ENCODE results near the gene FBLL1.
A peak's percentile ranks its signal among the peaks of the same experiment; 100 is the strongest.

The FBLL1 gene

GRCh38 chr5:168528521-168529373 is at the start of gene FBLL1:
Gene FBLL1 (plus strand): TSS chr5:168529305. CDS start chr5:168529505, 200 bp downstream.
- TF ChIP-seq CTCF (conservative IDR thresholded peaks at IDR 0.05; ENCODE audit: low read depth, low read length) = no peak
- DNase-seq (ENCODE audit: low read depth) = no peak
- peak within 1 kb of the TSS; percentile 41 for H3K4me3 ChIP-seq (ENCODE audit: low read length)

GRCh38 chr5:168480601-168481000 is 48.5 kb upstream of the FBLL1 start:
- H3K4me3 ChIP-seq (ENCODE audit: low read length) = no peak overlapping the region
- no peak for DNase-seq (ENCODE audit: low read depth)
- TF ChIP-seq CTCF (conservative IDR thresholded peaks at IDR 0.05; ENCODE audit: low read depth, low read length) = no peak

- no peak overlapping the region for H3K4me3 ChIP-seq (ENCODE audit: low read length)
- no peak for DNase-seq (ENCODE audit: low read depth)
- TF ChIP-seq CTCF (conservative IDR thresholded peaks at IDR 0.05; ENCODE audit: low read depth, low read length) = no peak
Observed at GRCh38 chr5:168481330-168481788, 47.7 kb upstream of the FBLL1 start.

- no peak for DNase-seq (ENCODE audit: low read depth)
- H3K4me3 ChIP-seq (ENCODE audit: low read length) = no peak overlapping the region
- no peak for TF ChIP-seq CTCF (conservative IDR thresholded peaks at IDR 0.05; ENCODE audit: low read depth, low read length)
Observed at GRCh38 chr5:168482361-168482760, 46.7 kb upstream of the FBLL1 start.

- peak; percentile 96 for TF ChIP-seq CTCF (conservative IDR thresholded peaks at IDR 0.05; ENCODE audit: low read depth, low read length)
- H3K4me3 ChIP-seq (ENCODE audit: low read length) = peak within 1 kb of the TSS; percentile 99
- peak; percentile 71 for DNase-seq (ENCODE audit: low read depth)
Observed at GRCh38 chr5:168486136-168486879, 42.8 kb upstream of the FBLL1 start, which contains the start of gene RARS1. Gene RARS1 (plus strand): TSS chr5:168486471. CDS start chr5:168486499, 28 bp downstream.

- no peak for TF ChIP-seq CTCF (conservative IDR thresholded peaks at IDR 0.05; ENCODE audit: low read depth, low read length)
- H3K4me3 ChIP-seq (ENCODE audit: low read length) = no peak overlapping the region
- no peak for DNase-seq (ENCODE audit: low read depth)
Observed at GRCh38 chr5:168489059-168489458, 40.0 kb upstream of the FBLL1 start.

Data from retinal pigment epithelial cell (primary cell).